OCI-LY7 (cell line): ENCODE measurements around the gene SCARF2. TPM values are rescaled to one million over a fixed set of nuclear protein-coding genes. Genes with fewer than 3 reads are reported as not detected.

ENCODE experiments used
- BruUV-seq: library from RNA; stranded (reverse); fragments of 400-500 nt; replicated peaks from 2 replicates; lab custom pipeline; 2021; lab: Mats Ljungman, UMichigan
- CTCF ChIA-PET: fragments of 300-600 bp; sonication (Branson Sonifier 250); formaldehyde crosslinking; loops from one replicate; lab custom pipeline; 2022; ENCODE audit warnings: antibody characterized with exemption; ENCODE audit not compliant: unreplicated experiment; lab: Charles Lee
- POLR2A ChIA-PET: fragments of 300-600 bp; sonication (Branson Sonifier 250); formaldehyde crosslinking; loops from one replicate; lab custom pipeline; 2022; ENCODE audit warnings: antibody characterized with exemption; lab: Charles Lee
- DNase-seq: peaks from one replicate; pipeline ENCODE4 v3.0.0-alpha.2; 2015; ENCODE audit warnings: low spot score
- H2AFZ ChIP-seq: fragments of 200-600 bp; sonication (generic), shearing (Covaris generic); 2 replicates; pipeline ENCODE4 v1.6.1; 2014; ENCODE audit warnings: mild to moderate bottlenecking, antibody characterized with exemption, low read length, moderate library complexity
- H3K27ac ChIP-seq: fragments of 200-600 bp; sonication (generic); 2 replicates; pipeline ENCODE4 v1.5.1; 2014; ENCODE audit warnings: mixed run types, low read depth, mild to moderate bottlenecking, moderate library complexity, low read length, inconsistent platforms; ENCODE audit not compliant: poor library complexity, severe bottlenecking
- H3K36me3 ChIP-seq: fragments of 200-600 bp; sonication (generic); 2 replicates; pipeline ENCODE4 v1.6.1; 2014; ENCODE audit warnings: mild to moderate bottlenecking, antibody characterized with exemption, low read length, moderate library complexity, mixed read lengths; ENCODE audit not compliant: insufficient read depth
- H3K4me1 ChIP-seq: fragments of 200-600 bp; sonication (generic); 2 replicates; pipeline ENCODE4 v1.5.1; 2014; ENCODE audit warnings: mild to moderate bottlenecking, low read length; ENCODE audit not compliant: insufficient read depth, poor library complexity, severe bottlenecking
- H3K4me2 ChIP-seq: fragments of 200-600 bp; sonication (generic); 2 replicates; pipeline ENCODE4 v1.6.1; 2014; ENCODE audit warnings: mild to moderate bottlenecking, low read length
- H3K4me3 ChIP-seq: fragments of 200-600 bp; sonication (generic); 2 replicates; pipeline ENCODE4 v1.5.1; 2014; ENCODE audit warnings: mild to moderate bottlenecking, low read depth, low read length; ENCODE audit not compliant: poor library complexity, severe bottlenecking
- H3K79me2 ChIP-seq: fragments of 200-600 bp; sonication (generic); 2 replicates; pipeline ENCODE4 v1.6.1; 2016; ENCODE audit warnings: low read depth, mild to moderate bottlenecking, low read length, moderate library complexity, mixed read lengths; ENCODE audit not compliant: insufficient read depth
- H3K9me2 ChIP-seq: fragments of 200-600 bp; sonication (generic); 2 replicates; pipeline ENCODE4 v1.6.1; 2016; ENCODE audit warnings: mild to moderate bottlenecking, low read length, mixed read lengths; ENCODE audit not compliant: insufficient read depth
- H3K9me3 ChIP-seq: fragments of 200-600 bp; sonication (generic); 2 replicates; pipeline ENCODE4 v1.6.1; 2014; ENCODE audit warnings: mild to moderate bottlenecking, mixed run types, low read length, mixed read lengths
- H4K20me1 ChIP-seq: fragments of 200-600 bp; sonication (generic); 2 replicates; pipeline ENCODE4 v1.6.1; 2014; ENCODE audit warnings: mild to moderate bottlenecking, antibody characterized with exemption, low read length, moderate library complexity, mixed read lengths; ENCODE audit not compliant: insufficient read depth
- CTCF ChIP-seq: fragments of 200-600 bp; sonication (generic); conservative IDR thresholded peaks from 2 replicates; pipeline ENCODE4 v1.5.1; 2014; ENCODE audit warnings: mild to moderate bottlenecking, antibody characterized with exemption, low read length, moderate library complexity, mixed read lengths
- EZH2phosphoT487 ChIP-seq: fragments of 200-600 bp; sonication (generic); IDR thresholded peaks from 2 replicates; pipeline ENCODE4 v1.6.1; 2018; ENCODE audit warnings: low read depth, borderline replicate concordance, mild to moderate bottlenecking, mixed run types, antibody characterized with exemption, low read length, moderate library complexity, mixed read lengths
- intact Hi-C: fragments of 100-400 bp; cut with micrococcal nuclease; formaldehyde crosslinking; loops from one replicate; pipeline ENCODE4 v1.10.0; 2022; ENCODE audit not compliant: unreplicated experiment
- total RNA-seq, 2 experiments: library from RNA; depleted of rRNA in 1 of 2; stranded (reverse); fragments of >200 nt in 1 of 2; shearing (Covaris generic) in 1 of 2; gene quantifications; 2 replicates each; pipeline ENCODE4 v1.2.3, GENCODE V29; 2014 to 2022

Gene SCARF2
- total RNA-seq, 2 experiments from 2014 or later = 1.0 to 2.2 TPM

GRCh38 chr22:20439928-20440575 is 2.4 kb upstream of the SCARF2 start:
- intact Hi-C loops = no loop called here
- H3K4me1 ChIP-seq = no peaks in the 10 kb centered on the region
- no peaks in the 10 kb centered on the region for H3K79me2 ChIP-seq
- no peak overlapping the region for H3K4me2 ChIP-seq
- DNase-seq = no peak
- H3K27ac ChIP-seq = no peak overlapping the region
- H2AFZ ChIP-seq = no peak overlapping the region
- no peaks in the 10 kb centered on the region for H3K36me3 ChIP-seq
- ChIA-PET CTCF (no interaction called here), POLR2A (no interaction called here)
- TF ChIP-seq EZH2phosphoT487 = no peak
- no peaks in the 10 kb centered on the region for H4K20me1 ChIP-seq
- BruUV-seq = no TSS peak
- no peak overlapping the region for H3K4me3 ChIP-seq
- H3K9me2 ChIP-seq = no peaks in the 10 kb centered on the region
- no peaks in the 10 kb centered on the region for H3K9me3 ChIP-seq

- Histone ChIP-seq H3K4me1 (no peaks in the 10 kb centered on the region), H3K9me2 (no peaks in the 10 kb centered on the region), H3K9me3 (no peaks in the 10 kb centered on the region), H3K36me3 (no peaks in the 10 kb centered on the region), H3K4me2 (no peak overlapping the region), H3K79me2 (no peaks in the 10 kb centered on the region), H4K20me1 (no peaks in the 10 kb centered on the region), H3K4me3 (no peak overlapping the region), H2AFZ (no peak overlapping the region), H3K27ac (no peak overlapping the region)
- intact Hi-C loops = no loop called here
- POLR2A ChIA-PET = no interaction called here
- no peak for DNase-seq
- TF ChIP-seq CTCF (no peak), EZH2phosphoT487 (no peak)
- CTCF ChIA-PET = no interaction called here
- BruUV-seq = no TSS peak
Measured at GRCh38 chr22:20439556-20439927, 1.9 kb upstream of the SCARF2 start.

GRCh38 chr22:20438678-20439492 is 1.3 kb upstream of the SCARF2 start:
- Histone ChIP-seq H3K79me2 (no peaks in the 10 kb centered on the region), H3K36me3 (no peaks in the 10 kb centered on the region), H3K9me3 (no peaks in the 10 kb centered on the region), H4K20me1 (no peaks in the 10 kb centered on the region), H3K4me1 (no peaks in the 10 kb centered on the region), H3K27ac (no peak overlapping the region), H3K9me2 (no peaks in the 10 kb centered on the region), H2AFZ (no peak overlapping the region), H3K4me2 (no peak overlapping the region), H3K4me3 (no peak overlapping the region)
- intact Hi-C loops = no loop called here
- BruUV-seq = no TSS peak
- CTCF ChIA-PET = no interaction called here
- POLR2A ChIA-PET = no interaction called here
- no peak for DNase-seq
- TF ChIP-seq EZH2phosphoT487 (no peak), CTCF (no peak)
